ENCODE measurements around the gene CENPK. TPM values are rescaled to one million over a fixed set of nuclear protein-coding genes. Genes with fewer than 3 reads are reported as not detected.
A peak's percentile ranks its signal among the peaks of the same experiment; 100 is the strongest.

CENPK gene
- total and polyA plus RNA-seq, 9 of the 15 experiments (the other 6 are each of a cell fraction or from before 2014, with no cell fraction given) = 30.8 to 134 (median 69.0) TPM

DNA sequence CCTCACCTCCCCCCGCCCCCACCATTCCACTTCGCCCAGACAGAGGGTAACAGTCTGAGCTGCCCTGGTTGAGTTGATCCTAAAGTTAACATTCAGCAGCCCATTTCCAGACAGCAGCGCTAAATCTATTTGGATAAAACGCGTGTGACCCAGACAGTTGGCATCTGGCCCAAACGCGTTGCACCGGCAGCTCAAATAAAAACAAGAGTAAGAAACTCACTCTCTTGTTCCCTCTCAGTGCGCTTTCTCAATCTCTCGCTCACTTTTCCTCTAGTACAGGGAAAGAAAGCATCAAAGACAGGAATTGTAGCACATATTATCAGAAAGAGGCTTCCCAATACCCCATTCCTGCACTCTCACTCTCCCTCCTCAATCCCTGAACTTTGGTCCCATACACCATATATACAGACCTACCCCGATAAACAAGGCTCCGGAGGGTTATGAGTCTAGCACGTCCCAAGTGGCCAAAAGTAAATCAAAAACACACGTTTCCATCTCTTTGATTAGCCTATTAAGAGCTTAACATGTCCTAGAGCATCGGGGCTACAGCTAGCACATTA is 82.6 kb downstream of the CENPK start:
- H3K79me2 ChIP-seq (ENCODE audit: control insufficient read depth, insufficient read depth, low read length) = peaks cover 16% of the 10 kb centered on the region; the same call in 2 of the 3 replicates
- H3K9me1 ChIP-seq (ENCODE audit: control insufficient read depth, insufficient read depth, low read length) = no peaks in the 10 kb centered on the region
- no peaks in the 10 kb centered on the region for H3K27me3 ChIP-seq (ENCODE audit: control insufficient read depth in 2 of 2, insufficient read depth in 2 of 2, low read length in 2 of 2)
- H3K4me1 ChIP-seq (replicated peaks in 1 of 2; ENCODE audit: control insufficient read depth in 2 of 2, insufficient read depth in 2 of 2, low read length in 2 of 2) = peaks cover 0 to 11% of the 10 kb centered on the region in 2 experiments; a peak in 1 of 5 replicates
- ATAC-seq (peak; percentile 71), DNase-seq (ENCODE audit: extremely low read depth in 1 of 4, low spot score in 3 of 4) (peak; percentile 11 to 69 (median 12)), FAIRE-seq (peak; percentile 60)
- no peaks in the 10 kb centered on the region for H3K36me3 ChIP-seq (ENCODE audit: control insufficient read depth, insufficient read depth, low read length)
- peak overlapping the region; percentile 72 to 78; a peak in 3 of 4 replicates for H3K9ac ChIP-seq (ENCODE audit: insufficient read depth in 1 of 2, low read depth in 2 of 2, low read length in 2 of 2)
- H2AFZ ChIP-seq (ENCODE audit: low read depth, low read length) = peak overlapping the region; percentile 85
- peak overlapping the region; percentile 50 for H3K4me3 ChIP-seq
- no TSS peak for BruUV-seq (replicated peaks)
- H3K4me2 ChIP-seq (ENCODE audit: insufficient read depth, low read length) = peak overlapping the region; percentile 87
- CTCF ChIA-PET (ENCODE audit: low intra/inter-chr PET ratio) = no interaction called here
- no peaks in the 10 kb centered on the region for H4K20me1 ChIP-seq (replicated peaks; ENCODE audit: control insufficient read depth, insufficient read depth, low read length)
- POLR2A ChIA-PET = interaction anchor here (1.2 to 1.8 kb wide), 3 partner anchors 9 to 83 kb away, joined by 3 to 8 read pairs (median 4); partner anchors contain the start of genes CENPK and PPWD1
- no peaks in the 10 kb centered on the region for H3K9me3 ChIP-seq (replicated peaks; ENCODE audit: control insufficient read depth, insufficient read depth, low read depth, low read length)
- in situ Hi-C loops (cut with MboI) = loop anchor here (5.0 to 25.0 kb wide), 4 partner anchors 273 to 843 kb away; no protein-coding TSS in a partner anchor
- peak overlapping the region; percentile 89 for H3K27ac ChIP-seq (ENCODE audit: extremely low read depth, low read depth, low read length)
- 2% methylated on average over 14 of the region's 15 CpGs for WGBS (ENCODE audit: insufficient coverage, low coverage, missing lambda C conversion rate)
- intact Hi-C loops (cut with micrococcal nuclease) = loop anchor here (5.0 kb wide), 4 partner anchors 82 to 443 kb away; partner anchors contain the start of genes CENPK and PPWD1
- TF ChIP-seq KAT8 (IDR thresholded peaks at IDR 0.05; ENCODE audit: low read depth) = no peak
- 0 out of 2 replicates have a peak, but pooled peaks have one; percentile 28 for TF ChIP-seq CTBP1 (IDR thresholded peaks at IDR 0.05; ENCODE audit: borderline replicate concordance)
- peak; percentile 29 for TF ChIP-seq SAP30 (IDR thresholded peaks at IDR 0.05; ENCODE audit: borderline replicate concordance, insufficient read depth, low read depth, low read length, poor library complexity, severe bottlenecking)
- TF ChIP-seq DPF2 (IDR thresholded peaks at IDR 0.05) = peak; percentile 42; the same call in 1 of the 2 replicates
- peak; percentile 21; the same call in 1 of the 2 replicates for TF ChIP-seq VEZF1 (CRISPR knock-in tag; IDR thresholded peaks at IDR 0.05)
- TF ChIP-seq ZNF316 (IDR thresholded peaks at IDR 0.05) = no peak
- TF ChIP-seq FOXK2 (conservative IDR thresholded peaks at IDR 0.05 in 1 of 2, IDR thresholded peaks at IDR 0.05 in 1 of 2; ENCODE audit: low read depth in 2 of 2) = peak; percentile 32 to 74; a peak in 1 of 4 replicates
- peak; percentile 61; the same call in 1 of the 2 replicates for TF ChIP-seq FOXM1 (IDR thresholded peaks at IDR 0.05; ENCODE audit: low read depth)
- no peak for TF ChIP-seq FOXM1 (CRISPR knock-in tag; IDR thresholded peaks at IDR 0.05; ENCODE audit: low read depth)
- TF ChIP-seq SMARCA4 (IDR thresholded peaks at IDR 0.05) = peak; percentile 34; the same call in 1 of the 2 replicates
- no peak for TF ChIP-seq CBX5 (IDR thresholded peaks at IDR 0.05; ENCODE audit: borderline replicate concordance, low read depth)
- peak; percentile 91 for TF ChIP-seq NFIC (IDR thresholded peaks at IDR 0.05)
- 0 out of 2 replicates have a peak, but pooled peaks have one; percentile 1 for TF ChIP-seq JUND (IDR thresholded peaks at IDR 0.05; ENCODE audit: borderline replicate concordance, low read depth, low read length)
- no peak for TF ChIP-seq JUND (tag; IDR thresholded peaks at IDR 0.05; ENCODE audit: borderline replicate concordance, low read depth, low read length)
- peak; percentile 40; the same call in 1 of the 2 replicates for TF ChIP-seq SMARCE1 (IDR thresholded peaks at IDR 0.05)
- TF ChIP-seq, protein P1, sequence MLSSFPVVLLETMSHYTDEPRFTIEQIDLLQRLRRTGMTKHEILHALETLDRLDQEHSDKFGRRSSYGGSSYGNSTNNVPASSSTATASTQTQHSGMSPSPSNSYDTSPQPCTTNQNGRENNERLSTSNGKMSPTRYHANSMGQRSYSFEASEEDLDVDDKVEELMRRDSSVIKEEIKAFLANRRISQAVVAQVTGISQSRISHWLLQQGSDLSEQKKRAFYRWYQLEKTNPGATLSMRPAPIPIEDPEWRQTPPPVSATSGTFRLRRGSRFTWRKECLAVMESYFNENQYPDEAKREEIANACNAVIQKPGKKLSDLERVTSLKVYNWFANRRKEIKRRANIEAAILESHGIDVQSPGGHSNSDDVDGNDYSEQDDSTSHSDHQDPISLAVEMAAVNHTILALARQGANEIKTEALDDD (IDR thresholded peaks at IDR 0.05) = peak; percentile 54; the same call in 1 of the 2 replicates
- TF ChIP-seq CTCF (IDR thresholded peaks at IDR 0.05 in 2 of 3, conservative IDR thresholded peaks at IDR 0.05 in 1 of 3; ENCODE audit: insufficient read depth in 2 of 3, low read depth in 1 of 3, low read length in 3 of 3) = peak in 1 of 3 experiments; percentile 13; a peak in 1 of 6 replicates
- TF ChIP-seq MEIS2 (IDR thresholded peaks at IDR 0.05; ENCODE audit: partially characterized antibody) = no peak

Measured in K562 (cell line).